Measurements from ENCODE around the gene FDXACB1.

- no peak for TF ChIP-seq CTCF (IDR thresholded peaks at IDR 0.05)
- TF ChIP-seq POLR2A (IDR thresholded peaks at IDR 0.05) = no peak
These were observed 47.0 kb upstream of the FDXACB1 start for GRCh38 chr11:111925953-111926352.
